GM21526 (cell line): ENCODE data around the gene SLC35B2.
A peak's percentile ranks its signal among the peaks of the same experiment; 100 is the strongest.
"Not testable (repeated sequence)": the region's sequence is repeated elsewhere in the genome, so short reads cannot be mapped to it uniquely, and the experiment has no call there.

Experiments
- ATAC-seq: cut with Tn5 transposase; IDR thresholded peaks from one replicate; pipeline ENCODE4 v1.9.1; 2021; ENCODE audit warnings: moderate library complexity; ENCODE audit not compliant: unreplicated experiment, low FRiP score

SLC35B2 gene

GRCh38 chr6:44237021-44237812 lies 20.1 kb downstream of the SLC35B2 start:
- ATAC-seq: peak; percentile 36

GRCh38 chr6:44235891-44236516 lies 21.3 kb downstream of the SLC35B2 start:
- ATAC-seq: no peak

DNA sequence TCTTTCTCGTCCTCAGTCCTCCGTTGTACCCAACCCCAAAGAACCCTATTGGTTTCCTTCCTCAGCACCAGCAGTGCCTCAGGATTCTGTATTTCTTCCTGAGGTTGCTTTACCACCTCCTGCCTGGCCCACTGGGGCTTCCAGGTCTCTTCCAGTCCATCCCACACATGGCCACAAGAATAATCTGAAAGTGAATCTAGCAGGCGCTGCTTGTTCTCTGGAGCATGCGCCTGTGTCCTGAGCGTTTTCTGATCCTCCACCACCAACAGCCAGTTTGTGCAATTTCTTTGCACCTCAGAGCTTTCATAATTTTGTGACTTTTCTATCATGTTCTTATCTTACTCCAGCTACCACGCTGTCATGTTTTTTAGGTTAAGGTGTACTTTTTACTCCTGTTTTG lies 22.1 kb downstream of the SLC35B2 start:
- ATAC-seq: no peak

GRCh38 chr6:44234101-44235025 lies 23.0 kb downstream of the SLC35B2 start:
- no peak for ATAC-seq

- ATAC-seq: no peak
These were observed 23.7 kb downstream of the SLC35B2 start for GRCh38 chr6:44233567-44234100.

DNA sequence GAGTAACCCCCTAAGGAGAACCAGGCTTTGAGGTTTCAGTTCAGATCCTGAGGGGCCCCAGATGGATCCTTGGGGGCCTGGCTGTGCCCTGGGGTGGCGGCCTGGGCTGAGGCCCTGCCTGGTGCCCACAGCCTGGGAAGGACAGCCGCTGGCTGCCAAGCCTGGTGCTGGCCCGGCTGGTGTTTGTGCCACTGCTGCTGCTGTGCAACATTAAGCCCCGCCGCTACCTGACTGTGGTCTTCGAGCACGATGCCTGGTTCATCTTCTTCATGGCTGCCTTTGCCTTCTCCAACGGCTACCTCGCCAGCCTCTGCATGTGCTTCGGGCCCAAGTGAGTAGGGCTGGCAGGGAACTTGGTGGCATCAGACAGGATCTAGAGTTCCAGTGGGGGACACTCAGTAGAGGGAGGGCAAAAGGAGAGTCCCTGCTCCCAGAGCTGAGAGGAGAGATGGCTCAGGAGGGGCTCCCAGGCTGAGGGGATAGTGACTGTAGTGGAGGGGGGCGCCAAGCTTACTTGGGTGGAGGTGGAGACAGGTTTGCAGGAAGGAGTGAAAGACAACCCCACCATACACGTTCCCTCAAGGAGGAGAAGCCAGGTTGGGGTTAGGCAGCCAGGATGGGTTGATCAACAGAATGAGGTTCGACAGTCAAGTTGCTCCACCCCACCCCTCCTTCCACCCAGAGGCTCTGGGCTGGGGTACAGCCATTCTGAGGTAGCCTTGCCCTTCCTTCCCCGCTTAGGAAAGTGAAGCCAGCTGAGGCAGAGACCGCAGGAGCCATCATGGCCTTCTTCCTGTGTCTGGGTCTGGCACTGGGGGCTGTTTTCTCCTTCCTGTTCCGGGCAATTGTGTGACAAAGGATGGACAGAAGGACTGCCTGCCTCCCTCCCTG lies 24.4 kb downstream of the SLC35B2 start:
- no peak for ATAC-seq

DNA sequence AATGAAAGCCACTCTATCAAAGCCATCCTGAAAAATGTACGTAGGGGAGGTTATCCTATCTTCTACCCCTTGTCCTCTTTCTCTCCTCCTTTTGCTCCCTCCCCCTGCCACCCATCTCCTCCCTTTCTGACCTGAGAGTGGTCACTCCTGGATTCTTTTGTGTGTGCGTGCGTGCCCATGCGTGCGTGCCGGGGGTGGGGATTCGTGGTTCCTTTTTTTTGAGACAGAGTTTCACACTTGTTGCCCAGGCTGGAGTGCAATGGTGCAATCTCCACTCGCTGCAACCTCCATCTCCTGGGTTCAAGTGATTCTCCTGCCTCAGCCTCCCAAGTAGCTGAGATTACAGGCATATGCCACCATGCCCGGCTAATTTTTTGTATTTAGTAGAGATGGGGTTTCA lies 25.9 kb downstream of the SLC35B2 start:
- not testable (repeated sequence) for ATAC-seq

- ATAC-seq: no peak
These were observed 27.2 kb downstream of the SLC35B2 start for GRCh38 chr6:44230034-44230675.

GRCh38 chr6:44229376-44230033 lies 27.8 kb downstream of the SLC35B2 start:
- ATAC-seq: no peak

GRCh38 chr6:44228836-44229235 lies 28.5 kb downstream of the SLC35B2 start:
- ATAC-seq: no peak

DNA sequence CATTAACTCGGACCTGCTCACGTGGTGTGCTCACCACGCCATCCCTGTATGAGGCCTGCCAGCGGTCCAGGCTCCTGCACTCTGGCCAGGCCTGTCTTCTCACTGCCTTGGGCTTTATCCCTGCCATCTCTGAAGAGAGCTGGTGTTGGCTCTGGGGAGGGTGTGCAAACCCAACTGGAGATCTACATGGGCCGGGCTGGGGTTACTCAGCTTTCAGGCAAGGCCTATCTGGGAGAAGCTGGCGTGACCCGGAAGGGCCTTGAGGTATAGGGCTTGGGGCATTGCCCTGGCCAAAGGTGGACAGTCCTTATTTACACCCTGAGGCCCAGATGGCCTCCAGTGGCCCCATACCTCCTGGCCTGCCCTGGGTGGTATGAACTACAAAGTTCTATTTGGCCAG lies 28.9 kb downstream of the SLC35B2 start:
- no peak for ATAC-seq

DNA sequence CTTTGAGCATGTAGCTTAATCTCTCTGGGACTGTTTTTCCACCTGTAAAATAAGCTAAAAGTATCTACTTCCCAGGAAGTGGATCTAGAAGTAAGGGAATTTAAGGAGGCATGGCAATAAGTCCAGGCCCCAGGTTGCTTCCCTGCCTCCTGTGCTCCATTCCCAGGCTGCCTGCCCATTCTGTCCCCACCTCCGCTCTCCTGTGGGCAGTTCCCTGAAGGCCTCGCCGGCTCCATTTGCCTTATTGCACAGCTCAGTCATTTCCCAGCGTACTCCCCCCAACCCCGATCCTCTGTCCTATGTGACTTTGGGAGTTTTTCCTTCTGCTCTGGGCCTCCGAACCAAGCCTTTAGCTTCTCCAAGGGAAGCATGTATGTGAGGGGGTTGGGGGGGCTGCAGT lies 29.3 kb downstream of the SLC35B2 start:
- ATAC-seq: no peak

DNA sequence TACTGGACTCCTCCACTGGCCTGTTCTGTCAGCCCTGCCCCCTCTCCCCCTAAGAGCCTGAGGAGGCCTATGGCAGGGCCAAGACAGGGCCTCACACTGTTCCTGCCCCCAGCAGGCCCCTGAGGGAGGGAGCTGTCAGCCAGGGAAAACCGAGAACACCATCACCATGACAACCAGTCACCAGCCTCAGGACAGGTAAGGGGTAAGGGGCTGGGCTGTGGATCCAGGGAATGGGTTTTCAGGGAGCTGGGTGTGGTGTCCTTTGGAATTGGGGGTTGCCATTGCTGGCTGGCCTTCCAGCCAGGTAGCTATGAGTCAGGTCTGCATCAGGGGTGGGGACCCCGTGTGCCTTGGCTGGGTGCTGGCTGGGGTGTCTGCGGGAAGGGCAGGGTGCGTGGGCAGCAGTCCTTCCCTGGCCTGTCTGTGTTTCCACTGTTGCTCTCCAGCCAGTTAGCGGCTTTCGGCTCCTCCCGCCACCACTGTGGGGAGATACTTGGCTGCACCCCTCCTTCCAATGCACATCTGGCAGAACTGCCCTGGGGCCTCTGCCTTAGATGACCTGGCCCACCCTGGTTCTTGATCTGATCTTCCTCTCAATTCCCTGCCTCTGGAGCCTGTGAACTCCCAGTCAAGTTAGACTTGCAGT lies 30.1 kb downstream of the SLC35B2 start:
- no peak for ATAC-seq

- no peak for ATAC-seq
These were observed 30.8 kb downstream of the SLC35B2 start for GRCh38 chr6:44226368-44227147.

- no peak for ATAC-seq
These were observed 31.6 kb downstream of the SLC35B2 start for GRCh38 chr6:44225579-44226325.

DNA sequence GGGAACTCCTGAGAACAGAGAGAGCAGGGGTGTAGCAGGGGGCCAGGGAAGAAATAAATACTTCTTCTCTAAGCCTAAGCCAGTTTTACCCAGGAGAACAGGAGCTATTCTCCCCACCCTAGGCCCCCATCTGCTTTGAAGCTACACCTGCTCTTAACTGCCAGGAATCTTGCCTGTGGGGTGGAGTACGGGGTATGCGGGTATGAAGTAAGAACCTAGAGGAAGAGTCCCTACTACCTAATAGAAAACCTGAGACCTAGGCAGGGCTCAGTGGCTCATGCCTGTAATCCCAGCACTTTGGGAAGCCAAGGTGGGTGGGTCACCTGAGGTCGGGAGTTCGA lies 32.4 kb downstream of the SLC35B2 start:
- no peak for ATAC-seq
